ENCODE results near the gene MON1A.
A peak's percentile ranks its signal among the peaks of the same experiment; 100 is the strongest.
"Not testable (repeated sequence)": the region's sequence is repeated elsewhere in the genome, so short reads cannot be mapped to it uniquely, and the experiment has no call there.

MON1A gene, protein sequence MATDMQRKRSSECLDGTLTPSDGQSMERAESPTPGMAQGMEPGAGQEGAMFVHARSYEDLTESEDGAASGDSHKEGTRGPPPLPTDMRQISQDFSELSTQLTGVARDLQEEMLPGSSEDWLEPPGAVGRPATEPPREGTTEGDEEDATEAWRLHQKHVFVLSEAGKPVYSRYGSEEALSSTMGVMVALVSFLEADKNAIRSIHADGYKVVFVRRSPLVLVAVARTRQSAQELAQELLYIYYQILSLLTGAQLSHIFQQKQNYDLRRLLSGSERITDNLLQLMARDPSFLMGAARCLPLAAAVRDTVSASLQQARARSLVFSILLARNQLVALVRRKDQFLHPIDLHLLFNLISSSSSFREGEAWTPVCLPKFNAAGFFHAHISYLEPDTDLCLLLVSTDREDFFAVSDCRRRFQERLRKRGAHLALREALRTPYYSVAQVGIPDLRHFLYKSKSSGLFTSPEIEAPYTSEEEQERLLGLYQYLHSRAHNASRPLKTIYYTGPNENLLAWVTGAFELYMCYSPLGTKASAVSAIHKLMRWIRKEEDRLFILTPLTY

DNA sequence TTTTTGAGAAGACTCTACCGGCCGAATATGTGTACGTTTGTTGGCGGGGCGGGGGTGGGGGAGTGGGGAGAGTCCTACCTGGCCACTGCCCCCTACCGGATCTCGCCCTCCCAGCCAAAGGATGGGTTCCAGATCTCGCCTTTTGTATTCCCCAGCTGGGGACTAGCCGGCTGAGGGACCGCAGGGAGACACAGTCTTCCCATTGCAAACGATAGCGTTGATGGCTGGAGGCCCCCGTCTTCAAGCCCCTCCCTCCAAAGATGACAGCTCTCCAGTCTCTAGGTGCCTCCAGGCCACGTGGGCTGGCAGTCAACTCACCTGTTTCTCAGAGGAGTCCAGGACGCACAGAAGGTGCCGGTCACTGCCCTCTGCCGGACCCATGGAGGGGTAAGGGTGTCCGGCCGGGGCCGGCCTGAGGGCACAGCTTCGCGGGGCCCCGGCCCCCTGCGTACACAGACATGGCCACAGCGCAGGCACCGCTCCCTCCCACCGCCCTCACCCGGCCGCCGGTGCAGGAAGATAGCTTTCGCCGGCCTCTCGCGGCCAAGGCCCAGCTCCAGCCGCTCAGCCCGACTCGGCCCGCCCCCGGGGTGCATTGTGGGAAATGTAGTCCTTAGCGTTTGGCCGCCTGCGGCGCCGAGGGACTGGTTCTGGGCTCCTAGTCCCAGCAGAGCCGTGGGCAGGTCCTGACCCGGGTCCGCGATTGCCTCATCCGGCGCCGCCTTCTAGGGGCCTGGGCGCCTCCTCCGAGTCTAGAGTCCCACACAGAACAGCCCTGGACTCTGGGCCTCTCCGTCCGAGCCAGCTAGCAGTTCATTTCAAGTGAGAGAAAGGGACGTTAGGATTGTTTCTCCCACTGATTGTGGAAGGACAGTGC, at the start of gene MON1A:
MON1A (minus strand) TSS at position 521 of the 877 bp plus-strand sequence. CDS start 16,465 bp downstream, outside the sequence.
- DNase-seq = peak; percentile 94 to 97 (median 96)

DNA sequence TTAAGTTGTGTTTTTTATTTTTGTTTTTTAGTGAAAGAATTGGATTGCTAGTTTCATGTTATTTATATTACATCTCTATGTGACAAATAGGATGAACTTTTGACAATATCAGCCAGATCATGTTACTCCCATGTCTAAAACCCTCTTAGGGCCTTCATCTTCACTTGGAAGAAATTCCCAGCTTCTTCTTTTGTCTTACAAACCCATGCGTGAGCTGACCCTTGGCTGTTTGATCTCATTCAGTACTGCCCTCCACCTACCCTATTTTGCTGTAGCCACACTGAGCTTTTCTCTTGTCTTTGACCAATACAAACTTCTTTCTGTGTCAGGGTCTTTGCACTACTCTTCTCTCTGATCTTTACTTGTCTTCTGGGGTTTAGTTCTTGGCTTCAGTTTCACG, 47.3 kb upstream of the MON1A start:
- DNase-seq = no peak

DNA sequence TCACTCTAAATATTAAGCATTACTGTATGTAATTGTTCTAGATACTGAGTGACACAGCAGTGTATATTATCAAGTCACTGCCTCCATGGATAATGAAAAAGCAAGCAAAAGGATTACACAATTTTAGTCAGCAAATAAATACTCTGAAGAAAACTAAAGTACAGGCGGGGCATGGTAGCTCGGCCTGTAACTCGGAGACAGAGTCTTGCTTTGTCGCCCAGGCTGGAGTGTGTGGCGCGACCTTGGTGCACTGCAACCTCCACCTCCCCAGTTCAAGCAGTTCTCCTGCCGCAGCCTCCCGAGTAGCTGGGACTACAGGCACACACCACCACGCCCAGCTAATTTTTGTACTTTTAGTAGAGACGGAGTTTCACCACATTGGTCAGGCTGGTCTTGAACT, 43.0 kb upstream of the MON1A start:
- DNase-seq = no peak

DNA sequence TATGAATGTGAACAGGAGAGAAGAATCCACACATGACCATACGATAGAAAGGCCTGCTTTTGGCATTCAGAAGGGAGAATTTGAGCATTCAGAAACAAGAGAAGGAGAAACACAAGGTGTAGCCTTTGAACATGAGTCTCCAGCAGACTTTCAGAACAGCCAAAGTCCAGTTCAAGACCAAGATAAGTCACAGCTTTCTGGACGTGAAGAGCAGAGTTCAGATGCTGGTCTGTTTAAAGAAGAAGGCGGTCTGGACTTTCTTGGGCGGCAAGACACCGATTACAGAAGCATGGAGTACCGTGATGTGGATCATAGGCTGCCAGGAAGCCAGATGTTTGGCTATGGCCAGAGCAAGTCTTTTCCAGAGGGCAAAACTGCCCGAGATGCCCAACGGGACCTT, 38.7 kb upstream of the MON1A start:
- DNase-seq = no peak

DNA sequence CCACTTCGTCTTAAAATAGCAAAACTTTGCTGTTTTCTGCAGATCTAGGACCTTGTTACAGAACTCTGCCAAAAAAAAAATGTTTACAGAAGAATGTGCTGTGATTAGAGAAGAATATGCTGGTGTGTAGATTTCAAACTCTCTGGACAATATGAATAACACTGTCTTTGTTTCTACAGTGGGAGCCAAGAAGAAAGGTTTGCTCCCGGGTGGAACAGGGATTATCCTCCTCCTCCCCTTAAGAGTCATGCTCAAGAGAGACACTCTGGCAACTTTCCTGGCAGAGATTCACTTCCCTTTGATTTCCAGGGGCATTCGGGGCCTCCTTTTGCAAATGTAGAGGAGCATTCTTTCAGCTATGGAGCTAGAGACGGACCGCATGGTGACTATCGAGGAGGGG, 37.7 kb upstream of the MON1A start:
- no peak for DNase-seq

DNA sequence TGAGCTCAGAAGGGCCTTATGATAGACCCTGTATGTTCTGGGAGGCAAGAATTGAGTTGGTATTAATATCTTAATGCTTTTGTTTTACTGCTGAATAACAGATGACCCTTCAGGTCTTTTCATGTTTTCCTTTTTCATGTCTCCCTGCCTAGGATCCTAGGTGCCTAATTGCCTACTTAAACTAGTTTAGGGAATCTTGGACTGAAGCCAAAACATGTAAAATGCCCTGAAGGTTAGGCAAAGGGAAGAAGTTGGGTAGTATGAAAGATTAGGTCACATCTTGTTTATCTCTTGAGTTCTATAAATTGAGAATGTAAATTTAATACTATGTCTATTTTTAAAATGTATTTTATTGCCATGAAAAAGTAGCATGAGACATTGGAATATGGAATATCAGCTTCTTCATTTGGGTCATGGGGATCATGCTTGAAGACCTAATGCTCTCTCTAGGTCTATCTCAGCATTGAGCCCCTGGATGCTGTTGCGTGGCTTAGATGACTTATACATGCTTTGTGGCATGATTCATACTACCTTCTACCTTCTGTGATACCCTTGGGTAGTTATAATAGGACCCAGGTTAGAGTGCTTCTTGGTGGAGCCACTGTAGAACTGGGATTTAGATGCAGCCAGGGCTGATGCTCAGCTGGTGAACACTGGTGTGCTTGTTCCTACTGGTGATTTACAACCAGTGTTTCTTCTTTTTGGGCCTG, 36.8 kb upstream of the MON1A start:
- DNase-seq = no peak

DNA sequence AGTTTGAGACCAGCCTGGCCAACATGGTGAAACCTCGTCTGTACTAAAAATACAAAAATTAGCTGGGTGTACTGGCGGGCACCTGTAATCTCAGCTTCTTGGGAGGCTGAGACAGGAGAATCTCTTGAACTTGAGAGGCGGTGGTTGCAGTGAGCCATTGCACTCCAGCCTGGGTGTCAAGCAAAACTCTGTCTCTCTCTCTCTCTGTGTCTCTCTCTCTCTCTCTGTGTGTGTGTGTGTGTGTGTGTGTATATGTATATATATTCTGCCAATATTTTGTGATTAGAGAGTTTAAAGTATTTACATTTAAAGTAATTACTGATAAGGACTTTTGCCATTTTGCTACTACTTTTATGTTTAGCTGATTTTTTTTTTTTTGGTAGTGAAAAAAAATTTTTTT, 26.0 kb upstream of the MON1A start:
- DNase-seq = no peak

DNA sequence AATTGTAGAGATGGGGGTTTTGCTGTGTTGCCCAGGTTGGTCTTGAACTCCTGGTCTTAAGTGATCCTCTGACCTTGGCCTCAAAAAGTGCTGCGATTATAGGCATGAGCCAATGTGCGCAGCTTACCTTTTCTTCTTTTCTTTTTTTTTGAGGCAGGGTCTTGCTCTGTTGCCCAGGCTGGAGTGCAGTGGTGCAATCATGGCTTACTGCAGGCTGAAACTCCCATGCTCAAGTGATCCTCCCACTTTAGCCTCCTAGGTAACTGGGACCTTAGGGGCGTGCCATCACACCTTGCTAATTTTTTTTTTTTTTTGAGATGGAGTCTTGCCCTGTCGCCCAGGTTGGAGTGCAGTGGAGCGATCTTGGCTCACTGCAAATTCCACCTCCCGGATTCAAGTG, 23.3 kb upstream of the MON1A start:
- DNase-seq = no peak

DNA sequence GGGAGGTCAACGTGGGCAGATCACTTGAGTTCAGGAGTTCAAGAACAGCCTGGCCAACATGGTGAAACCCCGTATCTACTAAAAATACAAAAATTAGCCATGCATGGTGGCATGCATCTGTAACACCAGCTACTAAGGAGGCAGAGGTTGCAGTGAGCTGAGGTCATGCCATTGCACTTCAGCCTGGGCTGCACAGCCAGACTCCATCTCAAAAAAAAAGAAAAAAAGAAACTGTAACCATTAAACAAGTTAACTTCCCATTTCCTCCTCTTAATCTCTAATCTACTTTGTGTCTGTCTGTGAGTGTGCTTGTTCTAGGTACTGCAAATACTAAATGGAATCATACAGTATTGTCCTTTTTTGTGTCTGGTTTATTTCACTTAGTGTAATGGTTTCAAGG, 13.0 kb upstream of the MON1A start:
- peak in 2 of 3 donors; percentile 17 to 35 for DNase-seq

DNA sequence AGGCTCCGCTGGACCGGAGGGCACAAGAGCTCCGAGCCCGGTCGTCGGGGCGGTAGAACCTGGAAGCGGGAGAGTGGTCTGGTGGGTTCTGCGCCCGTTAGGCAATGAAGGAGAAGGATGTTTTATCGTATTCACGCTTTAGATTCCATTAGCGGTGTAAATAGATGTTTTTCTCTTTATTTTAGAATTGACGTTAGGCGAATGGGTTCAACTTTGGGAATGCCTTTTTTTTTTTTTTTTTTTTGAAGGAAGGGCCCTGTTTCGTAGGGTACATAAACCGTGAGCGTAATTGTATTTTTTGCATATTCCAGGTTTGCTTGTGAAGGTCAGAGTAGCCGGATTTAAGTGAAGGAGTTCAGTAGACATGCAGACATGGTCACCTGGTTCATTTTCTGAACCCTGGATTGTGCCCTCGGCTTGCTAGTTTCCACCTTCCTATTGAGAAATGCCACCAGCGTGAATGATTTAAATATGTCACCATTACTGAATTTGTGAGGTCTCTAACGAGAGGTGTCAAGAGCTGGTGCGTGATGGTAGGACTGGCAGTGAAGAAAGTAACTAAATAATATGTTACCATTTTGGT, 11.1 kb upstream of the MON1A start:
- DNase-seq = no peak

DNA sequence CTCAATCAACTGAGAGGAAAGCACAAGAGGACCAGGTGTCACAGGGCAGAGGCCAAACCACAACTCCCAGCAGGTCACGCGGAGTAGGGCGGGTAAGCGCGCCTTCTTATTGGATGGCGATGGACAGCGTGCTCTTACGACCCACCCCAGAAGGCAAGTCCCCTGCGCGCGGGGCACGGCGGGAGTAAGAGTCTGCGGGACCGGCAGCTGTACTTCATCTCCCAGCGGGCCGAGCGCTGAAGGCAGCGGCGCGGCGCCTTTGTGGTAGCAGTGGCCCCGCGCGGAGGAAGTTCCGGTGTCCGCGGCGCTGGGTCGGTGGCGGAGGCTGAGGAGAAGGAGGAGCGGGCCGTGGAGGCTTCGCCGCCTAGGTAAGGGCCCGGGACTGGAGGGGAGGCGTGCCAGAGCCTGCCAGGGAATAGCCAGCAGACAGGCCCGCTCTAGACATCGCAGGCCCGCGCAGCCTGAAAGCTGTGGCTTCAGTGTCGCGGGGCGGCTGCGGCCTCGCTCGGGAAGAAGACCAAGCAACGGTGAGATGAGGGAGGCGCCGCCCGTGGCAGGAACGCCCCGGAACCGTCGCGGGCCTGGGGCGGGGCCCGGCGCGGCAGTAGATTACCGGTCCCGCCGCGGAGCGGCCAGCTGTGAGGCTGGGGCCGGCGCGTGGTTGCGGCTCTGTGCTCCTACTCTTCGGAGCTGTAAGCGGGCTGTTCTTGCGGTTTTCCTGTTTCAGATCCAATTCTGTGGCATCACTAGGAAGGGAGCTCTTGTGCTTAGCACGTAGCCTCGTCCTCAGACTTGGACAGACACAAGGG, 10.5 kb upstream of the MON1A start, which contains the start of gene RBM6:
RBM6 (plus strand) TSS at position 293 of the 809 bp plus-strand sequence. CDS start 22,492 bp downstream, outside the sequence.
- DNase-seq = peak; percentile 97 to 99 (median 98)

DNA sequence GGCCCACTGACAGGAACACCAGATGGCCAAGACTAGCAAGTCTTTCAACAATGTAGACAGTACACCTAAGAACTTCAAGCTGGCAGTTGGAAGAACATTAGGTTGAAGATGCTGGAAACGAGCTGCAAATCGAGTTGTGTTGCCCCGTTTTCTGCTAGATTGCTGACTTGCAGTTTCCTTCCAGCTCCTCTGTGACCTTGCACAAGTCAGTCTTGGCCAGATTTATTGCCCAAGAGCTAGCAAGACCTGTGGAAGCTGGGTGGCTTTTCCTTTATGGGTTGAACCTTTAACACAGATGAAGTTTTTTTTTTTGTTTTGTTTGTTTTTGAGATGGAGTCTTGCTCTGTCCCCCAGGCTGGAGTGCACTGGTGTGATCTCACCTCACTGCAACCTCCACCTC, 7.5 kb upstream of the MON1A start:
- peak; percentile 27 to 46 (median 38) for DNase-seq

DNA sequence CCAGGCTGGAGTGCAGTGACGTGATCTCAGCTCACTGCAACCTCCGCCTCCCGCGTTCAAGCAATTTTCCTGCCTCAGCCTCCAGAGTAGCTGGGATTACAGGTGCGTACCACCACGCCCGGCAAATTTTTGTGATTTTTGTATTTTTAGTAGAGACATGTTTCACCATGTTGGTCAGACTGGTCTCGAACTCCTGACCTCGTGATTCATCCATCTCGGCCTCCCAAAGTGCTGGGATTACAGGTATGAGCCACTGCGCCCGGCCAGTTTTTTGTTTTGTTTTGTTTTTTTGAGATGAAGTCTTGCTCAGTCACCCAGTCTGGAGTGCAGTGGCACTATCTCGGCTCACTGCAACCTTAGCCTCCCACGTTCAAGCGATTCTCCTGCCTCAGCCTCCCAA, 2.7 kb upstream of the MON1A start:
- DNase-seq = not testable (repeated sequence)

DNA sequence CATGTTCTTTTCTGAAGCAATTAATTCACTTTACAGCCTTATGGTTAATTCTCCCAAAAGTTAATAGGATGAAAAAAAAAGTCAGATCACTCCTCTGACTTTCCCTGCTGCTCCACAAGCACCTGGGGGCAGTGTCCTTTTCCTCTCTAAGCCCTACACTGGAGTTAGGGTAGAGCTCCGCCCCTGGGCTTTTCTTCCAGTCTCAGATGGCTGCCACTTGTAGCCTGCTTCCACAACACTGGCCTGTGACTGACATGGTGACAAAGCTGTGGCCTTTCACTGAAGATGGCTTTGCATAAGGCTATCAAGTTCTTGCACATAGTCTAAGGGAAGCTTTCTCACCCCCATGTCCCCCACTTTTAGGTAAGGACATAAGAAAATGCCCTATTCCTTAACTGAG, 1.3 kb upstream of the MON1A start:
- no peak for DNase-seq

DNA sequence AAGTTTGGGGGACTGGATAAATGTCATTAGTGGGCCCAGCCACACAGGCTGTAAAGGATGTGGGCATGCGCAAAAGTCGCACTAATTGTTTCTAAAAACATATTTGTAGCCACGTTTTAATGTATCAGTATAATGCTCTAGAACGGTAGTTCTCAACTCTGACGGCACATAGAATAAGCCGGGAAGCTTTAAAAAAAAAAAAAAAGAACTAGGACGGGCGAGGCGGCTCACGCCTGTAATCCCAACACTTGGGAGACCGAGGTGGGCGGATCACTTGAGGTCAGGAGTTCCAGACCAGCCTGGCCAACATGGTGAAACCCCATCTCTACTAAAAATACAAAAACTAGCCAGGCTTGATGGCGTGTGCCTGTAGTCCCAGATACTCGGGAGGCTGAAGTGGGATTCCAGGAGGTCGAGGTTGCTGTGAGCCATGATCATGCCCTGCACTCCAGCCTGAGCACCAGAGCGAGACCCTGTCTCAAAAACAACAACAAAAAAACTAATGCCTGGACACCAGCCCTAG, 618 bp upstream of the MON1A start:
- DNase-seq = no peak

DNA sequence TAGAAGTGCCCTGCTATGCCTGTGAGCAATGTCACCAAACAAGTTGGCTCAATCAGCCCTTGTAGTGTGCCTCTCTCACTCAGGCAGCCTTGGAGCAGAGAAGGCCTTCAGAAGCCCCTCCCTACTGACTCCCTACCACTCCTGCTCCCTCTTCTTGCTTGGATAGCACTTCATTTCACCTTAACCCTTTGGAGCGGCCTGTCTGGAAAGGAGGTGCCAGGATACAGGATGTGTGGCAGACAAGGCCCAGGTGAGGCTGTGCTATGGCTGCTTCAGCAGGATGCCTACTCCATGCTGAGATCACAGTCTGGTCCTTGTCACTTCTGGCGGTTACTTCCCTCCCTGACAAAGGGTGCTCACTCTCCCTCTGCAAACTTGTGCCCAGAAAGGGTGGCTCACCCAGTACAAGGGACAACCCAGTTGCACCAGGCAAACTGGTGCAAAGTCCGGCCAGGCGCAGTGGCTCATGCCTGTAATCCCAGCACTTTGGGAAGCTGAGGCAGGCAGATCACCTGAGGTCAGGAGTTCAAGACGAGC, 1.1 kb downstream of the MON1A start:
- DNase-seq = no peak

DNA sequence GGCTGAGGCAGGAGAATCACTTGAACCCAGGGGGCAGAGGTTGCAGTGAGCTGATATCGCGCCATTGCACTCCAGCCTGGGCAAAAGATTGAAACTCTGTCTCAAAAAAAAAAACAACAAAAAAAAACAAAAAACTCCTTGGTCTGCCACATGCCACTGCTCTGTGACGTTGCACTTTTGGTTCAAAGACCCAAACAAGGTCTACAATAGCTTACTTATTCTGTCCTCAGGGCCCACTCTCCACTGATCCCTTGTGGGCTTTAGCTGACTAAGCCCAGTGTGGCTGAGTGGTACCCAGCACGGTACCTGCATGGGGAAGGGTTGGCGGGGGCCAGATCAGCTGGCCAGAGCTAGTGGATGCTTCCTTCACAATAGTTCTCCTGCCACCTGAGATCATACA, 1.8 kb downstream of the MON1A start:
- DNase-seq = no peak

DNA sequence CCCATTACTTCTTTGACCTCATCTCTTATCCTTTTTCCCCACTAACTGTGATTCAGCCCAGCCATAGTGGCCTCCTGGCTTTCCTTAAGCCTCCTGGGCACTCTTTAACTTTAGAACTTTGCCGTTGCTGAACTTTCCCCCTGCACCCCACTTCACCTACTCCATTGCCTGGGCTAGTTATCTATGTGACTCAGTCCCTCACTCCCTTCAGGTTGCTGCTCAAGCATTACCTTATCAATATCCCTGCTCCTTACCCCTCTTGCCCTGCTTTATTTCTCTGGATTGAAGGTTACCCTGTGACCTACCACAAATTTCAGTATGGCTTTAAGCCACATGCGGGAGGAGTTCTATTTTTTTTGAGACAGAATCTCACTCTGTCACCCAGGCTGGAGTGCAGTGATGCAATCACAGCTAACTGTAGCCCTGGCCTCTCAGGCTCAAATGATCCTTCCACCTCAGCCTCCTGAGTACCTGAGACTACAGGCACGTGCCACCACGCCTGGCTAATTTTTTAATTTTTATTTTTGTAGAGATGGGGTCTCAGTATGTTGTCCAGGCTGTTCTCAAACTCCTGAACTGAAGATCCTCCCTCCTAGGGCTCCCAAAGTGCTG, 3.4 kb downstream of the MON1A start:
- no peak for DNase-seq

DNA sequence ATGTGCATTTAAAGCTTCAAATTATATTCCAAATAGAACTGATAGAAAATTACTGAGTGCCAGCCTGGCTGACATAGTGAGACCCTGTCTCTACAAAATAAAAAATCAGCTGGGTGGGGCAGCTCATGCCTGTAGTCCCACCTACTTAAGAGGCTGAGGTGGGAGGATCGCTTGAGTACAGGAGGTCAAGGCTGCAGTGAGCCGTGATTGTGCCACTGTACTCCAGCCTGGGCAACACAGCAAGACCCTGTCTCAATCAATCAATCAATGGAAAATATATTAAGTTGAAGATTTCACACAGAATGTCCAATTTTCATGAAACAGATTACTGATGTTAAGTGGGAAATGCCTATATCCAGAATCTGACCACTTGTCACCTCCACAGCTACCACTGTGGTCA, 4.1 kb downstream of the MON1A start:
- DNase-seq = no peak

DNA sequence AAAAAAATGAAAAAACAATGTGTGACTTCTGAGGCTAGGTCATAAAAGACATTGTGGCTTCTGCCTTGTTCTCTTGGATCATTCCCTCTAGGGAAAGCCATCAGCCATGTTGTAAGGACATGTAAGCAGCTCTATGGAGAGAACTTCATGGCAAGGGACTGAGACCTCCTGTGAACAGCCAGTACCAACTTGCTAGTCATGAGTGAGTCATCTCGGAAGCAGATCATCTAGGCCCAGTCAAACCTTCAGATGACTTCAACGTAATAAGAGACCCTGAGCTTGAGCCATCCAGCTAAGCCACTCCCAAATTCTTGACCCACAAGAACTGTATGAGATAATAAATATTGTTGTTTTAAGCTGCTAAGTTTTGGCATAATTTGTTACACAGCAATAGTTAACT, 4.9 kb downstream of the MON1A start:
- DNase-seq = no peak

Data from suppressor macrophage treated with lipopolysaccharide for 1 hour (primary cell).